AG10803 (cell line): ENCODE data around the gene PHOX2A.

ENCODE experiments used
- DNase-seq: peaks from one replicate; pipeline ENCODE4 v3.0.0; 2010; ENCODE audit warnings: low read depth
- H3K4me3 ChIP-seq: 2 replicates; pipeline ENCODE4 v1.5.1; 2011; ENCODE audit warnings: mild to moderate bottlenecking, low read length, control low read depth
- TF ChIP-seq, protein P1 (sequence below): conservative IDR thresholded peaks from 2 replicates; pipeline ENCODE4 v1.5.1; 2011; ENCODE audit warnings: mild to moderate bottlenecking, low read length, control low read depth, inconsistent platforms

Gene PHOX2A

GRCh38 chr11:72224564-72225410 lies 19.2 kb downstream of the PHOX2A start, which contains the start of gene INPPL1:
Gene INPPL1, plus strand, starts transcription at chr11:72224767. Its CDS starts 218 bp downstream, at chr11:72224985.
- peak within 1 kb of the TSS; percentile 95 for H3K4me3 ChIP-seq
- DNase-seq = no peak
- TF ChIP-seq, protein P1, sequence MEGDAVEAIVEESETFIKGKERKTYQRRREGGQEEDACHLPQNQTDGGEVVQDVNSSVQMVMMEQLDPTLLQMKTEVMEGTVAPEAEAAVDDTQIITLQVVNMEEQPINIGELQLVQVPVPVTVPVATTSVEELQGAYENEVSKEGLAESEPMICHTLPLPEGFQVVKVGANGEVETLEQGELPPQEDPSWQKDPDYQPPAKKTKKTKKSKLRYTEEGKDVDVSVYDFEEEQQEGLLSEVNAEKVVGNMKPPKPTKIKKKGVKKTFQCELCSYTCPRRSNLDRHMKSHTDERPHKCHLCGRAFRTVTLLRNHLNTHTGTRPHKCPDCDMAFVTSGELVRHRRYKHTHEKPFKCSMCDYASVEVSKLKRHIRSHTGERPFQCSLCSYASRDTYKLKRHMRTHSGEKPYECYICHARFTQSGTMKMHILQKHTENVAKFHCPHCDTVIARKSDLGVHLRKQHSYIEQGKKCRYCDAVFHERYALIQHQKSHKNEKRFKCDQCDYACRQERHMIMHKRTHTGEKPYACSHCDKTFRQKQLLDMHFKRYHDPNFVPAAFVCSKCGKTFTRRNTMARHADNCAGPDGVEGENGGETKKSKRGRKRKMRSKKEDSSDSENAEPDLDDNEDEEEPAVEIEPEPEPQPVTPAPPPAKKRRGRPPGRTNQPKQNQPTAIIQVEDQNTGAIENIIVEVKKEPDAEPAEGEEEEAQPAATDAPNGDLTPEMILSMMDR = no peak

DNA sequence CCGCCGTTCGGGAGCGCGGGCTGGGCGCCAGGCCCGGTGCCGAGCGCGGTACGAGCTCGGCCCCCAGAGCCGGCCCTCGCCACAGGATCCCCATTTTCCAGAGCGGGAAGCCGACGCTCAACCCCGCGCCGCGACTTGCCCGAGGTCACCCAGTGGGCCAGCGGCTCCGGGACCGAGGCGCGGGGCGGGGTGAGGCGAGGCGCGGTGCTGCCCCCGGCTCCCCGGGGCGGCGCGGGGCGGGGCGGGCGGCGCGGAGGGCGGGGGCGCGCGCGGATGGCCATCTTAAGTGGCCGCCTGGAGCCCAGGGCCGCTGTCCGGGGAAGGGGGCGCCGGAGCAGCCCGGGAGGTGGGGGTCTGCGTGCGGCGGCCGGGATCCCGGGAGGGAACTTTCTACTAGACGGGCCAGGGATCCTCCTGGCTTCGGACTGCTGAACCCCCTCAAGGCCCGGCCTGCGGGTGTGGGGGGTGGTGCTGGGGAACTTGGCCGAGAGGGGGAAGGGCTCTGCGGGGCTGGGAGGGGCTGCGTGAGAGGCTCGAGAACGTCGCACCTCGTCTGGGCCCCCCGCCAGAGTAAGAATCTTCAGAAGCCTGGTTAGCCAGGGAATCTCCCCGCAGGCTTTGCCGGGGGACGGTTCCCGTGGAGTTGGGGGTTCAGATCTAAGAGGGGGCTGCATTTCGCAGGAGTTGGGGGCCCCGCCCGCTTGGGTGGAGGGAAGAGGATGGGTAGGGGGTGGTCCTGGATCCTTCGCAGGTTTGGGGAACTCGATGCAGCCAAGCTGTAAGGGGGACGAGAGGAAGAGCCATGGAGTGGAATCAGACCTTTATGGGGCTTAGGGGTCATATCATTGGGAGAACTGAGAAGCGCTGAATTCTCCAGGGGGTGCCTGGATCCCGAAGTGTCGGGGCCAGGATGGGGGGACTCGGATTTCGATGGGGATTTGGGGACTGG lies 20.1 kb downstream of the PHOX2A start:
- peak overlapping the region; percentile 95 for H3K4me3 ChIP-seq
- TF ChIP-seq, protein P1 = no peak
- DNase-seq = peak; percentile 70

GRCh38 chr11:72222907-72223614 lies 20.9 kb downstream of the PHOX2A start:
- H3K4me3 ChIP-seq = peak overlapping the region; percentile 95
- peak; percentile 87 for DNase-seq
- TF ChIP-seq, protein P1 = peak; percentile 28; the same call in 1 of the 2 replicates

GRCh38 chr11:72222106-72222891 lies 21.7 kb downstream of the PHOX2A start:
- no peak for DNase-seq
- H3K4me3 ChIP-seq = peak overlapping the region; percentile 95
- TF ChIP-seq, protein P1 = no peak

DNA sequence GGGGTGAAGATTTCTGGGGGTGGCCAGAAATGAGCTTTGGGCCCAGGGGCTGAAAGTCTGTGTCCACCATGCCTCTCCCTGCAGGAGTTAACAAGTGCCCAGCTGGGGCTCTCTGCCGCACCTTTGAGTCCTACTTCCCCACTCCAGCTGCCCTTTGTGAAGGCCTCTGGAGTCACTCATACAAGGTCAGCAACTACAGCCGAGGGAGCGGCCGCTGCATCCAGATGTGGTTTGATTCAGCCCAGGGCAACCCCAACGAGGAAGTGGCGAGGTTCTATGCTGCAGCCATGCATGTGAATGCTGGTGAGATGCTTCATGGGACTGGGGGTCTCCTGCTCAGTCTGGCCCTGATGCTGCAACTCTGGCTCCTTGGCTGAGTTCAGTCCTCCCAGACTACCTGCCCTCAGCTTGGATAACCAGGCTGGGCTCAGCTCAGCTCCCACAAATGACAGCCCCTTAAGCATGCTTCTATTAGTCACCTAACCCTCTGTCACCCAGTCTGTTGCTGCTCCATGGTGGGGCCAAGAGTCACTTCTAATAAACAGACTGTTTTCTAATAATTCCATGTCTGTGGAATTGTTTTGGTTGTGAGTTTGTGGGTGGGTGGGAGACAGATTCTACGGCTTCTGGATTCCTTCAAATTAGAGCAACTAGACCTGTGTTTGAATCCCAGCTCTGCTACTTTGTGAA lies 22.4 kb downstream of the PHOX2A start:
- TF ChIP-seq, protein P1 = no peak
- no peak overlapping the region for H3K4me3 ChIP-seq
- no peak for DNase-seq
